ENCODE results near the gene ZNF580. TPM values are rescaled to one million over a fixed set of nuclear protein-coding genes. Genes with fewer than 3 reads are reported as not detected.

ZNF580 gene
- total RNA-seq, 1 donor from 2014 or later: 30.7 TPM

DNA sequence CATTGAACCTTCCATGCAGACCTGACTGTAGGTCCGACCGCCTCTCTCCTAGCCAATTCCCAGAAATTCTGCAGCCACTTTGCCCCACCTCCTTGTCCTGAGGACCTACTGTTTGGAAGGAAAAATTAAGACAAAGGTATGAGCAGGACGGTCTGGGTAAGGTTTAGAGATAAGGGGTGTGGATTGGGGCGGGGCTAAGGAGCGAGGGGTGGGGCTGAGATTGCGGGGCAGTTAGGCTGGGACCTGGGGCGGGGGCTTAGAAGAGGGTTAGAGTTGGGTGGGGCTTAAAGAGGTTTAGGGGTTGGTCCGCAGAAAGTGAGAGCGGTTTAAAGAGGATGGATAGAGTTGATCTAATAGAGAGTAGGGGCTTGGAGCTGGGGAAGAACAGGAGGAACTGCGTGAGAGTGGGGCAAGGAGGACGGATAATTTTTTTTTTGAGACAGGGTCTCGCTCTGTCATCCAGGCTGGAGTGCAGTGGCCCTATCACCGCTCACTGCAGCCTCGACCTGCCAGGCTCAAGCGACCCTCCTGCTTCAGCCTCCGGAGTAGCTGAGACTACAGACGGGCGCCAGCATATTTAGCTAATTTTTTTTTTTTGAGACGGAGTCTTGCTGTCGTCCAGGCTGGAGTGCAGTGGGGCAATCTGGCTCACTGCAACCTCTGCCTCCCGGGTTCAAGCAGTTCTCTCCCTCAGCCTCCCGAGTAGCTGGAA lies 37.1 kb upstream of the ZNF580 start:
- DNase-seq (no peak), ATAC-seq (no peak)
- no peaks in the 10 kb centered on the region for H3K27me3 ChIP-seq
- no peaks in the 10 kb centered on the region for H3K36me3 ChIP-seq
- H3K27ac ChIP-seq: peak overlapping the region; percentile 92
- no peaks in the 10 kb centered on the region for H3K9me3 ChIP-seq
- H3K4me3 ChIP-seq: peak overlapping the region; percentile 66
- TF ChIP-seq, protein P1, sequence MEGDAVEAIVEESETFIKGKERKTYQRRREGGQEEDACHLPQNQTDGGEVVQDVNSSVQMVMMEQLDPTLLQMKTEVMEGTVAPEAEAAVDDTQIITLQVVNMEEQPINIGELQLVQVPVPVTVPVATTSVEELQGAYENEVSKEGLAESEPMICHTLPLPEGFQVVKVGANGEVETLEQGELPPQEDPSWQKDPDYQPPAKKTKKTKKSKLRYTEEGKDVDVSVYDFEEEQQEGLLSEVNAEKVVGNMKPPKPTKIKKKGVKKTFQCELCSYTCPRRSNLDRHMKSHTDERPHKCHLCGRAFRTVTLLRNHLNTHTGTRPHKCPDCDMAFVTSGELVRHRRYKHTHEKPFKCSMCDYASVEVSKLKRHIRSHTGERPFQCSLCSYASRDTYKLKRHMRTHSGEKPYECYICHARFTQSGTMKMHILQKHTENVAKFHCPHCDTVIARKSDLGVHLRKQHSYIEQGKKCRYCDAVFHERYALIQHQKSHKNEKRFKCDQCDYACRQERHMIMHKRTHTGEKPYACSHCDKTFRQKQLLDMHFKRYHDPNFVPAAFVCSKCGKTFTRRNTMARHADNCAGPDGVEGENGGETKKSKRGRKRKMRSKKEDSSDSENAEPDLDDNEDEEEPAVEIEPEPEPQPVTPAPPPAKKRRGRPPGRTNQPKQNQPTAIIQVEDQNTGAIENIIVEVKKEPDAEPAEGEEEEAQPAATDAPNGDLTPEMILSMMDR (IDR thresholded peaks at IDR 0.05): no peak
- H3K4me1 ChIP-seq: peaks cover 34% of the 10 kb centered on the region
- intact Hi-C loops (cut with DNase I): no loop called here

DNA sequence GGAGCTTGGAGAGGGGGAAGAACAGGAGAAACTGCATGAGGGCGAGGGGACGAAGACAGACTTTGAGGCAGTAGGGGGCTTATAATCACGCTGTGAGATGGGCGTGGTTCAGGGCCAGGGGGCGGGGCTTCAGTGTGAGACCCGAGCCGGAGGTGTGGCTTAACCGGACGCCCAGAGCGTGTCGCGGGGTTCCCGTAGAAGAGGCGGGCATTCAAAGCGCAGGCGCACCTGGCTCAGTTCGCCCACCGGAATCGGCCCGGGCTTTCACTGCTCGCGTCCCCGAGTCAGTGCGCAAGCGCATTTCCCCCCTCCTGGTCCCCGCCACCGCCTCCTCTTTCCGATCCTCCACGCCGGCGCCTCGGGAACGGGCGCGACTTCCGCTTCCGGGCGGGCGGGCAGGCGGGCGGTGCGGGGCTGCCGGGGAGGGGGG lies 35.6 kb upstream of the ZNF580 start:
- Histone ChIP-seq H3K27me3 (no peaks in the 10 kb centered on the region), H3K36me3 (peaks cover 13% of the 10 kb centered on the region), H3K27ac (peak overlapping the region; percentile 92), H3K9me3 (no peaks in the 10 kb centered on the region), H3K4me3 (peak overlapping the region; percentile 66), H3K4me1 (peaks cover 34% of the 10 kb centered on the region)
- intact Hi-C loops (cut with DNase I): no loop called here
- ATAC-seq (peak; percentile 86), DNase-seq (peak; percentile 99)
- TF ChIP-seq, protein P1 (IDR thresholded peaks at IDR 0.05): no peak

DNA sequence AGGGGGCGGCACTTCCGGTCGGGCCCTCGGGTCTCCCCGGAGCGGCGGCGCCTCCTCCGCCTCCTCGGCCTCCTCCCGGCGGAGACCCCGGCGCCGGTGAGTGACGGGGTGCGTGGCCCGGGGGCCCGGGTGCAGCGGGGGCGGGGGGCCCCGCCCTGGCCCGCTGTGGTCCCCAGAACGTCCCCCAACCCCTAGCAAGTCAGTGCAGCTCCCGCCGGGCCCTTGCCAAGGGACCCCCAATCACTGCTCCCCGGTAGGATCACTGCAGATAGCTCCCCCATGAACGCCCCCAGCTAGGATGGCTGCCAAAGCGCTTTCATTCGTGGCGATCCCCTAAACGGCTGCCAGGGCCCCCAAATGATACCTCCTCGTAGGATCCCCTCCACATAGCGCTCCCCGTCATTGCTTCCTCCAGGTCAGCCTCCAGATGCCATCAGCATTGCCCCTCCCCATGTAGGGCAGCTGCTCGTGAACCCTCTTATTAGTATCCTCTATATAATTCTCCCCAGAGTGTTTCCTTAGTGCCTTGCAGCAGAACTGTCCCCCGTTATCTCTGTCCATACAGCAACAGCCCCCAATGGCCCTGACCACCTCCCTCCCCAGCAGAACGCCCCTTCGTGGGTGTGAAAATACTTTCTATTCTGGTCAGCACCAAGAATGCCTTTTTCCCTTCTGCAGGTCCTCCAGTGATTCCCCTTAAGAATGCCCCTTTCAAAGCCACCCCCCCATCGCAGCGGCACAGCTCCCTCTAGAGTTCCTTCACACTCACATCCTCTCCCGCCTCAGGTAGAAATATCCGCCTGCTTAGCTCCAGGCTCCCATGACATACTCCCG lies 34.9 kb upstream of the ZNF580 start, which contains the start of gene ZNF865:
TSS of gene ZNF865 (plus strand) at position 11 of the 834 bp plus-strand sequence. CDS start 7,972 bp downstream, outside the sequence.
- peak; percentile 65 for ATAC-seq
- Histone ChIP-seq H3K27me3 (no peaks in the 10 kb centered on the region), H3K27ac (peak within 1 kb of the TSS; percentile 92), H3K4me3 (peak within 1 kb of the TSS; percentile 66), H3K36me3 (peaks cover 14% of the 10 kb centered on the region), H3K9me3 (no peaks in the 10 kb centered on the region), H3K4me1 (peaks cover 31% of the 10 kb centered on the region)
- intact Hi-C loops (cut with DNase I): no loop called here
- peak; percentile 86 for DNase-seq
- TF ChIP-seq, protein P1 (IDR thresholded peaks at IDR 0.05): peak; percentile 70

DNA sequence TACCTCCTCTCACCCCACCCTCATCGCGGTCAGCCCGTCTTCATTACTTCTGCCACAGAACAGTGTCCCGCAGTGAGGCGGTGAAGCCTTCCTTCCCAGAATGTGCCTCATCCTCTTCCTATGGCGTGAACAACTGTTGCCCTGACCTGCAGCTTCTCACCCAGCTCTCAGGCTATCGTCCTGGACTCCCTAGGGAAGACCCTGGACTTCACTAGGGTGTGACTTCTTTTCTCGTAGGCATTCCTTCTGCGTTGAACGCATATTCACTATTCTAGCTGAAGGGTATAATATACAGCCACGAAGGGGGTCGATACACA lies 34.4 kb upstream of the ZNF580 start:
- Histone ChIP-seq H3K36me3 (peaks cover 14% of the 10 kb centered on the region), H3K9me3 (no peaks in the 10 kb centered on the region), H3K27me3 (no peaks in the 10 kb centered on the region), H3K27ac (peak overlapping the region; percentile 92), H3K4me3 (peak overlapping the region; percentile 66), H3K4me1 (peaks cover 25% of the 10 kb centered on the region)
- TF ChIP-seq, protein P1 (IDR thresholded peaks at IDR 0.05): no peak
- intact Hi-C loops (cut with DNase I): no loop called here
- DNase-seq: no peak
- no peak for ATAC-seq

DNA sequence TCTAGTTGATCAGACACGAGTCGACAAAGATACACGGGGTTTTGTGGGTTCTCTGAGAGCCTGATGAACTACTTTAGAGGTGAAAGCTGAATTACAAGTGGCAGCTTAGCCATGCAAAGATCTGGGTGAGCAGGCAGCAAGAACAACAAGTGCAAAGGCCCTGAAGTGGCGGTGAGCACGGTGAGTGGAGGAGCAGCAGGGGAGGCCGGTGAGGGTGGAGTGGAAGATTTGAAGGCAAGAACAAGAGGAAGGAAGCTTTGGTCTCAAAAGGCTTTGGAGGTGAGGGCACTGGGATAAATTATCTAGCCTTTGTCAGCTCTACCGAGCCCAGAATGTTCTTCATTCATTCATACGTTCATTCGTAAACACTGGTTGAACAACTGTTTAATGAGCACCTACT lies 34.0 kb upstream of the ZNF580 start:
- peaks cover 14% of the 10 kb centered on the region for H3K36me3 ChIP-seq
- ATAC-seq (no peak), DNase-seq (no peak)
- TF ChIP-seq, protein P1 (IDR thresholded peaks at IDR 0.05): no peak
- H3K4me3 ChIP-seq: peak overlapping the region; percentile 66
- intact Hi-C loops (cut with DNase I): no loop called here
- H3K27me3 ChIP-seq: no peaks in the 10 kb centered on the region
- H3K27ac ChIP-seq: peak overlapping the region; percentile 92
- H3K4me1 ChIP-seq: peaks cover 29% of the 10 kb centered on the region
- no peaks in the 10 kb centered on the region for H3K9me3 ChIP-seq

Data from upper lobe of right lung (tissue), 1 donor.